Activated CD8-positive, alpha-beta T cell treated with anti-CD3 and anti-CD28 coated beads for 36 hours (primary cell): ENCODE data around the gene SGMS1. TPM values are rescaled to one million over a fixed set of nuclear protein-coding genes. Genes with fewer than 3 reads are reported as not detected.

ENCODE experiments used
- ATAC-seq: fragments of 200-7000 bp; cut with Tn5 transposase; one replicate; pipeline ENCODE4 v1.10.0; 2021; ENCODE audit warnings: mild to moderate bottlenecking, moderate library complexity
- CTCF ChIA-PET: fragments of 350-600 bp; sonication (Branson Sonifier 250); formaldehyde crosslinking; loops from one replicate; lab custom pipeline; 2021; ENCODE audit warnings: antibody characterized with exemption; lab: Charles Lee
- POLR2A ChIA-PET: fragments of 350-600 bp; sonication (Branson Sonifier 250); formaldehyde crosslinking; loops from one replicate; lab custom pipeline; 2021; ENCODE audit warnings: antibody characterized with exemption; lab: Charles Lee
- DNase-seq: peaks from one replicate; pipeline ENCODE4 v3.0.0-alpha.2; 2020
- H3K27ac Mint-ChIP-seq: one replicate; pipeline ENCODE4 v1.8.0; 2021; ENCODE audit warnings: mild to moderate bottlenecking, mixed read lengths
- H3K27me3 Mint-ChIP-seq: one replicate; pipeline ENCODE4 v1.8.0; 2021; ENCODE audit warnings: mixed read lengths
- H3K36me3 Mint-ChIP-seq: one replicate; pipeline ENCODE4 v1.8.0; 2021; ENCODE audit warnings: low read depth, mixed read lengths
- H3K4me1 Mint-ChIP-seq: one replicate; pipeline ENCODE4 v1.8.0; 2021; ENCODE audit warnings: low read depth, mixed read lengths
- H3K4me3 Mint-ChIP-seq: one replicate; pipeline ENCODE4 v1.8.0; 2021; ENCODE audit warnings: mild to moderate bottlenecking, moderate library complexity, mixed read lengths
- H3K9me3 Mint-ChIP-seq: one replicate; pipeline ENCODE4 v1.8.0; 2021; ENCODE audit warnings: mixed read lengths
- CTCF ChIP-seq: fragments of 200-600 bp; IDR thresholded peaks from one replicate; pipeline ENCODE4 v1.8.0; 2022; ENCODE audit warnings: antibody characterized with exemption, mild to moderate bottlenecking
- intact Hi-C: fragments of 100-400 bp; cut with micrococcal nuclease; formaldehyde crosslinking; loops from one replicate; pipeline ENCODE4 v1.10.0; 2022
- total RNA-seq, 2 experiments: library from RNA; stranded (reverse); gene quantifications; one replicate each; pipeline ENCODE4 v1.2.3, GENCODE V29; 2021

Gene SGMS1
- total RNA-seq, 2 experiments from 2014 or later, result 9.0 to 10.6 TPM

GRCh38 chr10:50382576-50383023, 241.2 kb downstream of the SGMS1 start:
- ATAC-seq (no peak), DNase-seq (no peak)
- H3K9me3 Mint-ChIP-seq, result no peaks in the 10 kb centered on the region
- H3K27me3 Mint-ChIP-seq, result no peaks in the 10 kb centered on the region
- no peak overlapping the region for H3K4me3 Mint-ChIP-seq
- intact Hi-C loops, result no loop called here
- H3K27ac Mint-ChIP-seq, result no peak overlapping the region
- POLR2A ChIA-PET, result no interaction called here
- peaks cover 10% of the 10 kb centered on the region for H3K4me1 Mint-ChIP-seq
- H3K36me3 Mint-ChIP-seq, result peaks cover 7% of the 10 kb centered on the region
- no peak for TF ChIP-seq CTCF
- CTCF ChIA-PET, result interaction anchor here (1.2 kb wide), 1 partner anchor 14 kb away, joined by 7 read pairs; no protein-coding TSS in a partner anchor

GRCh38 chr10:50381642-50382041, 242.1 kb downstream of the SGMS1 start:
- H3K9me3 Mint-ChIP-seq, result no peaks in the 10 kb centered on the region
- peaks cover 9% of the 10 kb centered on the region for H3K4me1 Mint-ChIP-seq
- no peaks in the 10 kb centered on the region for H3K27me3 Mint-ChIP-seq
- intact Hi-C loops, result no loop called here
- no peak overlapping the region for H3K4me3 Mint-ChIP-seq
- ChIA-PET CTCF (interaction anchor here (1.2 kb wide), 1 partner anchor 13 kb away, joined by 7 read pairs; no protein-coding TSS in a partner anchor), POLR2A (no interaction called here)
- H3K27ac Mint-ChIP-seq, result no peak overlapping the region
- peaks cover 9% of the 10 kb centered on the region for H3K36me3 Mint-ChIP-seq
- DNase-seq (no peak), ATAC-seq (no peak)
- no peak for TF ChIP-seq CTCF

- H3K27me3 Mint-ChIP-seq, result no peaks in the 10 kb centered on the region
- no peak for TF ChIP-seq CTCF
- intact Hi-C loops, result no loop called here
- H3K4me3 Mint-ChIP-seq, result no peak overlapping the region
- H3K27ac Mint-ChIP-seq, result no peak overlapping the region
- POLR2A ChIA-PET, result no interaction called here
- H3K9me3 Mint-ChIP-seq, result no peaks in the 10 kb centered on the region
- peaks cover 11% of the 10 kb centered on the region for H3K4me1 Mint-ChIP-seq
- peaks cover 11% of the 10 kb centered on the region for H3K36me3 Mint-ChIP-seq
- CTCF ChIA-PET, result no interaction called here
- no peak for ATAC-seq
- DNase-seq, result no peak
Measured at GRCh38 chr10:50379616-50380015, 244.1 kb downstream of the SGMS1 start.

- ChIA-PET POLR2A (no interaction called here), CTCF (no interaction called here)
- no peak for TF ChIP-seq CTCF
Measured at GRCh38 chr10:50375745-50376144, 248.0 kb downstream of the SGMS1 start.

GRCh38 chr10:50375051-50375452, 248.7 kb downstream of the SGMS1 start:
- intact Hi-C loops, result no loop called here
- Mint-ChIP-seq H3K36me3 (peaks cover 10% of the 10 kb centered on the region), H3K27ac (no peak overlapping the region), H3K27me3 (no peaks in the 10 kb centered on the region), H3K9me3 (no peaks in the 10 kb centered on the region), H3K4me1 (peaks cover 11% of the 10 kb centered on the region), H3K4me3 (no peak overlapping the region)
- CTCF ChIA-PET, result no interaction called here
- ATAC-seq, result no peak
- POLR2A ChIA-PET, result no interaction called here
- DNase-seq, result no peak
- no peak for TF ChIP-seq CTCF

More at GRCh38 chr10:50375745-50376144, 248.0 kb downstream of the SGMS1 start:
- Mint-ChIP-seq H3K27me3 (no peaks in the 10 kb centered on the region), H3K4me3 (no peak overlapping the region), H3K36me3 (peaks cover 11% of the 10 kb centered on the region), H3K27ac (no peak overlapping the region), H3K9me3 (no peaks in the 10 kb centered on the region), H3K4me1 (peaks cover 11% of the 10 kb centered on the region)
- no peak for DNase-seq
- ATAC-seq, result no peak
- intact Hi-C loops, result no loop called here
